SK-MEL-5 (cell line): ENCODE data around the gene BAIAP3. TPM values are rescaled to one million over a fixed set of nuclear protein-coding genes. Genes with fewer than 3 reads are reported as not detected.
A peak's percentile ranks its signal among the peaks of the same experiment; 100 is the strongest.
"Not testable (repeated sequence)": the region's sequence is repeated elsewhere in the genome, so short reads cannot be mapped to it uniquely, and the experiment has no call there.

Source experiments
- DNase-seq: peaks from one replicate; pipeline ENCODE4 v3.0.0-alpha.2; 2016; ENCODE audit warnings: low read depth, low spot score
- in situ Hi-C: cut with HindIII; loops from 2 replicates; pipeline ENCODE4 v1.10.0; 2016; ENCODE audit warnings: low sequenced_read_pairs, high pct_unique_total_duplicates, low pct_unique_long_range_greater_than_20kb
- polyA plus RNA-seq, 2 experiments: library from polyadenylated mRNA; depleted of rRNA; stranded (reverse); fragments of >200 nt; gene quantifications; 2 replicates each; pipeline ENCODE4 v1.2.3, GENCODE V29; 2015
- total RNA-seq: library from RNA; depleted of rRNA; stranded (reverse); fragments of >200 nt; shearing (Covaris generic); gene quantifications from 2 replicates; pipeline ENCODE4 v1.2.3, GENCODE V29; 2014; rRNA removed

The BAIAP3 gene
- total RNA-seq = 1.2 and 3.0 TPM in 2 replicates
- polyA plus RNA-seq (2015; cell fraction: cytosol; rRNA removed) = 4.2 and 7.4 TPM in 2 replicates
- 36.4 and 40.9 TPM in 2 replicates for polyA plus RNA-seq (2015; cell fraction: nucleus; rRNA removed)

GRCh38 chr16:1333149-1333812 is at the start of gene BAIAP3:
BAIAP3 (plus strand) TSS chr16:1333645; CDS start chr16:1338550, 4,905 bp downstream.
- in situ Hi-C loops = no loop called here
- peak; percentile 28 for DNase-seq

GRCh38 chr16:1283996-1284616 is 49.3 kb upstream of the BAIAP3 start:
- no peak for DNase-seq
- in situ Hi-C loops = no loop called here

DNA sequence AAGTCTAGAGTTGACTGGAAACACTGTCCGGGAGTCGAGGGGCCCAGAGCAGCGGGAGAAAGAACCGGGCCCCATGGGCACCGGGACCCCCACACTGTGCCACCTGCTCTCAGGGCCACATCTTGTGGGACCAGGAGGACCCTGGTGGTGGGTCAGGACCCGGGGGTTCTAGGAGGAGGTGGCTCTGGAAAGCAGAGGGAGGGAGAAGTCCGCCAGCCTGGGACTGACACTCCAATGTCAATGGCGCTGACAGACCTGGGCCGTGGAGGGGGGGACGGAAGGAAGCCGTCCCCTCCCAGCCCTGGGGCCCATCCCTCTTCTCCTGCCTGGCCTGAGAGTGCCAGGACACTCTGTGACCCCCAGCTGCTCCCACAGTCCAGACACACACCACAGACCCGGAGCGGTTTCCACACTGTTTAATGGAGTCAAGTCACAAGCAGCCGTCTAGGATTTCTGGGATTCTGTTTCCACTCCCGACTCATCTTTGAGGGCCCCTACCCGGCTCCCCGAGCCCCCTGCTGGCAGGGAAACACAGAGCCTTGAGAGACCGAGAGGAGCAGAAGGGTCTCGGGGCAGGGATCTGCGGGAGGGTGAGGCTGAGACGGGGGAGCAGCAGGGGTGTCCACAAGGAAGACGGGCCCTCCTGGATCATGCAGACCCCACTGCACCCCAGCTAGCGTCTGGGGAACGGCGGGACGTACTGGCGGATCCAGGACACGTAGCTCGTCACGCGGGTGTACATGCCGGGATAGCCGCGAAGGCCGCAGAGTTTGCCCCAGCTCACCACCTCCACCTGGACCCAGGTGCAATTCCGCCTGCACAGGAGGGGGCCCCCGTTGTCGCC is 47.6 kb upstream of the BAIAP3 start:
- no peak for DNase-seq
- in situ Hi-C loops = no loop called here

DNA sequence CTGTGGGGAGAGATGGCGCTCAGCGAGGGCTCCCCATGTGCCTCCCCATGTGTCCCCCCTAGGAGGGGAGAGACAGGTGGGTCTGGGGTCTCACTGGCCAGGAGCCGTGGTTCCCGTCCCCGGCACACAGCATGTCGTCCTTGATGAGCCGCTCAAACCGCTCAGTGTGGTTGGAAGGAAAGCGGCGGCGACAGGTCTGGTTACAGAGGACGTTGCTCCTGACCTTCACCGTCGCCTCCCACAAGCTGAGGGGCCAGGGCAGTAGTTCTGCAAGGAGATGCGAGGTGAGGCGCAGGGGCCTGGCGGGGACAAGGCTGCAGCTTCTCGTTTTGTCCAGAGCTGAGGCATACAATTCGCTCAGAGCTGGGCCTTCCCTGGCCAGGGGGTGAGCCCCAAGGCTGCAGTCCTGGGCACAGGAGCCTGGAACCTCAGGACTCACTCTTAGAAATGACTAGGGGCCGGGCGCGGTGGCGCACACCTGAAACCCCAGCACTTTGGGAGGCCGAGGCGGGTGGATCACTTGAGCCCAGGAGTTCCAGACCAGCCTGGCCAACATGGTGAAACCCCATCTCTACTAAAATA is 46.8 kb upstream of the BAIAP3 start:
- in situ Hi-C loops = no loop called here
- no peak for DNase-seq

GRCh38 chr16:1287982-1288670 is 45.3 kb upstream of the BAIAP3 start:
- in situ Hi-C loops = no loop called here

DNA sequence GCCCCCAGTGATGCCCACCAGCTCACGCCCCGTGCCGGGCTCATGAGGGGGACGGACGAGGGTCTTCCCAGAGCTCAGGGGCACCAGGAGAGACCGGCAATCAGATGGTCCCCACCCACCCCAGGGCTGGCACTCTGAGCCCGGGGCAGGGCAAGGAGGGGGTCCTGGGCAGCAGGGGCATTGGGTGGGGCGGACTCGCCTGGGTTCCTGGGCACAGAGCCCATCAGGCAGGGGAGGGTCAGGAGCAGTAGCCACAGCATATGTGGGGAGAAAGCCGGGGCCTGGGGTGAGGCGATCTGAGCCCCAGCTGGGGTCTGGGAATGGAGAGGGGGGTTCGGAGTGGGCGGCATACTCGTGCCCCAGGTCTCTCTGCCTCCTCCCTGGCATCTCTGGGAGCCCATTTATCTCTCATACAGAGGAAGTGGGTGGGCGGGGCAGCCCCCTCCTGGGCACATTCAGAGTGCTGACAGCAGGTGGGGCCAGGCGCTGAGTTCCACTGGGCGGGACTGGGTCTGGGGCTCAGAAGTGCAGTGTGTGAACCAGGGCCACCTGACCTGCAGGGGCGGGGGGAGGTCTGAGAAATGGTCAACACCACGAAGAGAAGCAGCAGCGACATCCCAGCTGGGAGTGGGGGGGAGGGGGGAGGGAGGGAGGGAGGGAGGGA is 44.5 kb upstream of the BAIAP3 start:
- no peak for DNase-seq
- in situ Hi-C loops = no loop called here

More at GRCh38 chr16:1287982-1288670, 45.3 kb upstream of the BAIAP3 start:
- DNase-seq = no peak

DNA sequence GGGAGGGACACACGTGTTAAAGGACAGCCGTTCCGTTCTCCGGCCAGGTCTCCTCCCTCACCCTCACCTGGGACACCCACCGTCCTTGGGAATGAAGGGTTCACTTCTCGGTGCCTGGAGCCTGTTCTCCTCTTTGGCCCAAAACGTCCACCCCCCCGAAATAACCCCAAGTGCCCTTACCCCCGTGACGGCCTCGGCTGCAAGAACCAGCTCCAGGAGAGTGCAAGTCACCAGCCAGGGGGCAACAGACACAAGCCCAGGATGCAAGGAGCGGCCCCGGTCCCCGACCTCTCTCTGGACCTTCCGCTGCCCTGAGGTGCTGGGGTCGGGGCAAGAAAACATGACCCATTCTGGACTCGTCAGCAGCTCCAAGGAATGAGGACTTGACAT is 44.0 kb upstream of the BAIAP3 start:
- in situ Hi-C loops = no loop called here
- no peak for DNase-seq

DNA sequence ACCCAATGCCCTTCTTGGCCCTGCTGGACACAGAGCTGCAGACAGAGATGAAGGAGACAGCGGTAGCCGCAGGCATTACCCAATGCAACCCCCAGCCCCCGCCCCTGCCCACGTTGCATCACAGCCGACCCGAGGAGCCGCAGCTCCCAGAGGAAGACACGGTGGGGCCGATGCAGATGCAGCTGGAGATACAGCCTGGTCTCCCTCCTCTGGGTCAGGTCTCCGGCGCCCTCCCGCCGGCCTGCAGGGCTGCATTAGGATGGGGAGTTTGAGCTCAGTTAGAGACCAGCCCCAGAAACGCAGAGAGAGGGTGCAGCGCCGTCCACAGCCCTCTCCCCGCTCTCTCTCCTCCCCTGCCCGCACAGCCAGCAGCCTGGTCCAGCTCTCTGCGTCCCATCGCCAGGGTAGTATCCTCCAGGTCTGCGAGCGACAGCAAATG is 43.4 kb upstream of the BAIAP3 start:
- in situ Hi-C loops = no loop called here

DNA sequence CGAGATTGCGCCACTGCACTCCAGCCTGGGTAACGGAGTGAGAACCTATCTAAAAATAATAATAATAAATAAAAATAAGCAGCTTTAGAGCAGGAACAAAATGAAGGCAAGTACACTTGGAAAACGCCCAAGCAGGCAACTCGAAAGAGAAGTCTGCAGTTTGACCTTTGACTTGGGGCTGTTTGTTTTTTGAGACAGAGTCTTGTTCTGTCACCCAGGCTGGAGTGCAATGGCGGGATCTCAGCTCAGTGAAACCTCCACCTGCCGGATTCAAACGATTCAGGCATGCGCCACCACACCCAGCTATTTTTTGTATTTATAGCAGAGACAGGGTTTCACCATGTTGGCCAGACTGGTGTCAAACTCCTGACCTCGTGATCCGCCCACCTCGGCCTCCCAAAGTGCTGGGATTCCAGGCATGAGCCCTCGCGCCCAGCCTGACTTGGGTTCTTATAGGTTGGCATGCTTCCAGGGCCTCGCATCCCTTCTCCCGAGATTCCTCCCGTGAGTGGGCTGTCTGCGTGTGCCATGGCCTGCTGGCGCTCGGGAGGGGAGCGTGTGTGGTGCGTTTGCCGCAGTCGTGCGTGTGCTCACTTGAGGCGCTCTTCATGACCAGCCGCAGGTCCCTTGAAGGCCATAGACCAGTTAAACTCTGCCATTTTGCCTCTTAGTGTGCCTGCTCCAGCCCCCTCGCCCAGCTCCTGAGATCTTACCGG is 42.4 kb upstream of the BAIAP3 start:
- in situ Hi-C loops = no loop called here
- no peak for DNase-seq

More for the DNA sequence above, 43.4 kb upstream of the BAIAP3 start:
- DNase-seq = no peak

DNA sequence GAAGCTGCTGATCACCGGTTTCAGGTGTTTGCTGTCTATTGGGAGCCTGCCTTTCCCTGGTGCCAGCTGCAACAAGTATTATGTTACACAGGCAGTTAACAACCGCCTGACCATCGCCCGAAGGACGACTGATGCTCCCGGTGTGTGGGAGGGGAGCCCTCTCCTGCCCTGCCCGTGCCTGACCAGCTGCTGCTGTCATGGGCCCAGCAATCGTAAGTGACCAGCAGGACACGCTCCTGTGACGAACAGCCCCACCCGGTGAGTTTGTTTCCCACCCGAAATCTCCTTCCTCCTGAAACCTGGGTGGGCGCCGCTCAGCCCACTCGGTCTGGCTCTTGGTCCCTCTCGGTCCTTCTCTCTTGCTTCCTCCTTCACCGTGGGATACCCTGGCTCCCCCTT is 41.9 kb upstream of the BAIAP3 start:
- in situ Hi-C loops = no loop called here
- DNase-seq = no peak

GRCh38 chr16:1292208-1292607 is 41.2 kb upstream of the BAIAP3 start:
- in situ Hi-C loops, DNase-seq: not testable (repeated sequence)

DNA sequence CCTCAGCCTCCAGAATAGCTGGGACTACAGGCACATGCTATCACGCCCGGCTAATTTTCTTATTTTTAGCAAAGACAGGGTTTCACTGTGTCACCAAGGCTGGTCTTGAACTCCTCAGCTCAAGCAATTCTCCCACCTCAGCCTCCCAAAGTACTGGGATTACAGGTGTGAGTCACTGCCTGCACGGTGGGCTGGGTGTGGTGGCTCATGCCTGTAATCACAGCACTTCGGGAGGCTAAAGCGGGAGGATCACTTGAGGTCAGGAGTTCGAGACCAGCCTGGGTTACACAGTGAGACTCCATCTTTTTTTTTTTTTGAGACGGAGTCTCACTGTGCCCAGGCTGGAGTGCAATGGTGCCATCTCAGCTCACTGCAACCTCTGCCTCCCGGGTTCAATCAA is 40.6 kb upstream of the BAIAP3 start:
- DNase-seq, in situ Hi-C loops: not testable (repeated sequence)

GRCh38 chr16:1293921-1294656 is 39.4 kb upstream of the BAIAP3 start:
- DNase-seq = no peak
- in situ Hi-C loops = no loop called here

DNA sequence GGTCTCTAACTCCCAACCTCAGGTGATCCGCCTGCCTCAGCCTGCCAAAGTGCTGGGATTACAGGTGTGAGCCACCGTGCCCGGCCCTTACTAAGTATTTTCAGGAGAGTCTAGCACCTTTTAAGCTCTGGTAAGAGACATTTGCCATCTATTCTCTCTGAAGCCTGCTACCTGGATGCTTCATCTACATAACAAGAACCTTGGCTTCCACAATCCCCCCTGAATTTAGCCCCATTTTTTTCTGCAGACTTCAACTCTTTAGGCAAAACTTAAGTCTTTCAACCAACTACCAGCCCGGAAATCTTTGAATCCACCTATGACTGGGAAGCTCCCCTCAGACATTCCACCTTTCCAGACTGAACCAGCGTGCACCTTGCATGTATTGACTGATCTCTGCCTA is 38.0 kb upstream of the BAIAP3 start:
- no peak for DNase-seq
- in situ Hi-C loops = no loop called here

- DNase-seq, in situ Hi-C loops: not testable (repeated sequence)
Observed at GRCh38 chr16:1296688-1297017, 36.8 kb upstream of the BAIAP3 start.
